Bronchial epithelial cell (primary cell): Measurements from ENCODE around the gene SLN. TPM values are rescaled to one million over a fixed set of nuclear protein-coding genes. Genes with fewer than 3 reads are reported as not detected.

ENCODE experiments used
- DNase-seq: peaks from one replicate; pipeline ENCODE4 v3.0.0-alpha.2; 2010; ENCODE audit warnings: low read depth
- FAIRE-seq: peaks from 2 replicates; lab custom pipeline; 2011; peaks lifted over from hg19 to GRCh38; lab: Jason Lieb, UNC
- H3K27me3 ChIP-seq: 2 replicates; pipeline ENCODE4 v1.5.1; 2011; ENCODE audit warnings: low read length; ENCODE audit not compliant: control insufficient read depth, insufficient read depth
- H3K36me3 ChIP-seq: 2 replicates; pipeline ENCODE4 v1.5.1; 2011; ENCODE audit warnings: low read length; ENCODE audit not compliant: control insufficient read depth, insufficient read depth
- H3K4me3 ChIP-seq: 2 replicates; pipeline ENCODE4 v1.5.1; 2011; ENCODE audit warnings: mild to moderate bottlenecking, low read depth, low read length, control low read depth
- total RNA-seq: library from RNA; depleted of rRNA; stranded (reverse); fragments of >200 nt; gene quantifications from 2 replicates; pipeline ENCODE4 v1.2.1, GENCODE V29; 2014
- TF ChIP-seq, protein P1 (sequence below): IDR thresholded peaks from 2 replicates; pipeline ENCODE4 v1.5.1; 2011; ENCODE audit warnings: mild to moderate bottlenecking, moderate library complexity, low read length, control low read depth, inconsistent platforms; ENCODE audit not compliant: insufficient read depth, severe bottlenecking

SLN gene
- total RNA-seq, 1 donor from 2014 or later, result not detected

DNA sequence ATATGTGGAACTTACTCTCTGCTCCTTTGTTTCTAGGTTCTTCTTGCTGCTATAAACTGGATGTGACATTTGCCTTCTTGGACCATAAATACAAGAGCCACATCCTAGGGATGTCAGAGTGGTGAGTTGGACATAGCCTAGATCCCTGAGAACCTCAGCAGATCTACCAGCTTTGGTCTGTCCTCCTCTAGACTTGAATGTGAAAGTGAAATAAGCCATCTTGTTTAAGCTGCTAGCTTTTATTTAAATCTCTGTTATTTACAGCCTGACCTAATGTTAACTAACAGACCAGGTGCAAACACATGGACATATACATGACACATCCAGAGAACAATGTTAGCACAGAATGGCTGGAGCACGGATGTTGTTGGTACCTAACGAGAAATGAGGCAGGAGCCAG lies 36.0 kb downstream of the SLN start:
- no peak overlapping the region for H3K4me3 ChIP-seq
- H3K36me3 ChIP-seq, result no peaks in the 10 kb centered on the region
- TF ChIP-seq, protein P1, sequence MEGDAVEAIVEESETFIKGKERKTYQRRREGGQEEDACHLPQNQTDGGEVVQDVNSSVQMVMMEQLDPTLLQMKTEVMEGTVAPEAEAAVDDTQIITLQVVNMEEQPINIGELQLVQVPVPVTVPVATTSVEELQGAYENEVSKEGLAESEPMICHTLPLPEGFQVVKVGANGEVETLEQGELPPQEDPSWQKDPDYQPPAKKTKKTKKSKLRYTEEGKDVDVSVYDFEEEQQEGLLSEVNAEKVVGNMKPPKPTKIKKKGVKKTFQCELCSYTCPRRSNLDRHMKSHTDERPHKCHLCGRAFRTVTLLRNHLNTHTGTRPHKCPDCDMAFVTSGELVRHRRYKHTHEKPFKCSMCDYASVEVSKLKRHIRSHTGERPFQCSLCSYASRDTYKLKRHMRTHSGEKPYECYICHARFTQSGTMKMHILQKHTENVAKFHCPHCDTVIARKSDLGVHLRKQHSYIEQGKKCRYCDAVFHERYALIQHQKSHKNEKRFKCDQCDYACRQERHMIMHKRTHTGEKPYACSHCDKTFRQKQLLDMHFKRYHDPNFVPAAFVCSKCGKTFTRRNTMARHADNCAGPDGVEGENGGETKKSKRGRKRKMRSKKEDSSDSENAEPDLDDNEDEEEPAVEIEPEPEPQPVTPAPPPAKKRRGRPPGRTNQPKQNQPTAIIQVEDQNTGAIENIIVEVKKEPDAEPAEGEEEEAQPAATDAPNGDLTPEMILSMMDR, result no peak
- FAIRE-seq, result no peak
- no peak for DNase-seq
- no peaks in the 10 kb centered on the region for H3K27me3 ChIP-seq

DNA sequence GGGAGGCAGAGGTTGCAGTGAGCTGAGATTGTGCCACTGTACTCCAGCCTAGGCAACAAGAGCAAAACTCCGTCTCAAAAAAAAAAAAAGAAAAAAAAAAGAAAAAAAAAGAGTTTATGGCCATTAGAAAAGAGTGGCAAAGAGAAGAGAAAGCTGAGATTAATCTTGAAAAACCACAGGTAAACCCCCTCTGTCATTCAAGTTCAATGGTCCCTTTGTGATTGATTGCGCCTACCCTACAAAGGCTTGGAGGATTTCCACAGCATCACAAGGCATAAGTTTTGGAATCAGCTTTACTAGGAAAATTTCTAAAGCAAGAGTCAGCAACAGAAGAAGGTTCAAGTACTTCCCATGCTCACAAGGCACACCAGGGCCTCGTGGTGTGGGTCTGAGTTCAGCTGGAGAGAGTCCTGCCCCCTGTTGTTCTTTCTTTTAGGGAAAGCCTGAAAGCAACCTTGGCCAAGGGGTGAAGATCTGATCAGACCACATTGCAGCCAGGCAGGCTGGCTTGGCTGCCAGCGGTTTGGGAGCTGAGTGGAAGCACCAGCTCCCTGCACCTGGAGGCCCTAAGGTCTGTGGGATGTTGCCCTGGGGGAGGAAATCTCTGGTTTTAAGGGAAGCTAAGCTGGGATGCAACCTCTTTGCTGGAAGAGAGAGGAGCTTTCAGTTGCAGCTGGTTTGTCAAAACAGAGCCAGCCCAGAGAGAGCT lies 41.8 kb downstream of the SLN start:
- no peaks in the 10 kb centered on the region for H3K27me3 ChIP-seq

DNA sequence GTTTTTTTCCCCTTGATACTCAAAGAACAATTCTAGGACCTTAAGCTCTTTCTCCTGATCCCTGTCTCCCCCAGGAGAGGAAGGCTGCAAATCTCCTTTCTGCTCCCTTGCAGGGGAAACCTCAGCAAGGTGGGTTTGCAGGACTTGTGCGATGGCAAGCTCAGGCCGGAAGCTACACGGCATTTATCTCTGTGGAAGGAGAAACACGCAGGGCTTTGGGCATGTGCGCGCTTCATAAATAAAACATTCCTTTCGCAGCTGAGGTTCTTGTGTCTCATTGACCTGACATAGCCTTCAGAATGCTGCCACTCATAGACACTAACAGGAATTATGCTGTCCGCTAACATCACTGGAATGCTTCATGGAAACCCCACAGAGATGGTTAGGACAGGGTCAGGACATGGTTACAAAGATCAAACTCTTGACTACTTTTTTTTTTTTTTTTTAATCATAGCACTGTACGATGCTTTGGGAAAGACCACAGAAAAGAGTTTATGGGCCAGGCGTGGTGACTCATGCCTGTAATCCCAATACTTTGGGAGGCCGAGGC lies 42.6 kb downstream of the SLN start:
- Histone ChIP-seq H3K4me3 (no peak overlapping the region), H3K27me3 (no peaks in the 10 kb centered on the region), H3K36me3 (no peaks in the 10 kb centered on the region)
- FAIRE-seq, result no peak
- DNase-seq, result no peak
- TF ChIP-seq, protein P1, result no peak

More for the DNA sequence above, 41.8 kb downstream of the SLN start:
- TF ChIP-seq, protein P1, result no peak
- no peaks in the 10 kb centered on the region for H3K36me3 ChIP-seq
- no peak overlapping the region for H3K4me3 ChIP-seq
- FAIRE-seq, result no peak
- no peak for DNase-seq

DNA sequence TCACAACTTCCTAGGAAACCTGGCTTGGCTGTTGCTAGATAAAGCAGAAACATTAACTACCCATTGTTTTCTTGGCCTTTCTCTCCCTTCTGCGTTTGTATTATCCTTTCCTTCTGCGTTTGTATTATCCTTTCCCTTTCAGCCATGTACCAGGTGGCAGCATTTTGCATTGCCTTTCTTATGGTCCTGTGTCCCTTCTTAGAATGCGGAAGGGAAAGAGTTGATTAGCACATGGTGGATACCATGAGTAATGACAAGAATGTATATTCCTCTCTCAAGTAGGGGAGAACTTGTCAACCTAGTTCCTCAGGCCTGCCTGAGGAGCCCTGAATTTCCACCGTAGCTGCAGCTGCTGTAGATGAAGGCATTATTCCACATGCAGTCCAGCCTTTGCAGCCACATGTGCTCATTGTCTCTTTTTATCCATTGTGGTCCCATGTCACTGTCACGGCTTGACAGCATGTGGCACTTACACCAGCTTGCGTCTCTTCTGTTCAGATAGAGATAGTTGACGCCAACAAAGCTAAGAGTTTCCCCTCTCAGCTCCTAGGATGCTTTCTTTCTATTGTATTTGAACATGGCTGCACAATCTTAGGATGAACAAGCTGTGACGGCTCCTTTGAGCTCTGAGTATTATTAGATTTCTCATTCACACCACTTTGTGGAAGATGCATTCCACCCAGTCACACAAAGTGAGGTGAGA lies 44.8 kb downstream of the SLN start:
- no peak for DNase-seq
- Histone ChIP-seq H3K27me3 (no peaks in the 10 kb centered on the region), H3K36me3 (no peaks in the 10 kb centered on the region), H3K4me3 (no peak overlapping the region)
- TF ChIP-seq, protein P1, result no peak
- FAIRE-seq, result no peak

DNA sequence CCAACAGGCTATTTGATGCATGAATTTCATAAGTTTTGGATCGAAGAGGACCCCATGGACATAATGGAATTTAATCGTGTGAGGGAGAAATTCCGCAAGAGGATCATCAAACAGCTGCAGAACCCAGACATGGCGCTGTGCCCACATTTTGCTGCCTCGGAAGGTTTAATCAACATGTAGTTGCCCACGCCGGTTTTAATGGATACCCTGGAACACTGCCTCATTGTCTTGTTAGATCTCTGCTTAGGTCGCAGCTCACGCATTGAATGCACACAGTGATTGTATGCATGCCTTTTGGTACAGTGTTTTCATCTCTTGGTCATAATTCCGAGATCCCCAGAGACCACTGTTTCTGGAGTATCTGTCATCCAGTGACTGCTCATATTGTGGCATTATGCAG lies 46.8 kb downstream of the SLN start:
- Histone ChIP-seq H3K36me3 (no peaks in the 10 kb centered on the region), H3K27me3 (no peaks in the 10 kb centered on the region), H3K4me3 (no peak overlapping the region)
- no peak for DNase-seq
- TF ChIP-seq, protein P1, result no peak
- no peak for FAIRE-seq
